Tongue (tissue), 2 donors: ENCODE data around the gene ELOVL3. TPM values are rescaled to one million over a fixed set of nuclear protein-coding genes. Genes with fewer than 3 reads are reported as not detected.

ENCODE experiments used
- DNase-seq: peaks from one replicate; pipeline ENCODE4 v3.0.0-alpha.2; 2015
- total RNA-seq: library from RNA; depleted of rRNA; stranded (reverse); fragments of >200 nt; gene quantifications from one replicate; pipeline ENCODE4 v1.2.3, GENCODE V29; 2014

The ELOVL3 gene
- total RNA-seq, 1 donor from 2014 or later: not detected

DNA sequence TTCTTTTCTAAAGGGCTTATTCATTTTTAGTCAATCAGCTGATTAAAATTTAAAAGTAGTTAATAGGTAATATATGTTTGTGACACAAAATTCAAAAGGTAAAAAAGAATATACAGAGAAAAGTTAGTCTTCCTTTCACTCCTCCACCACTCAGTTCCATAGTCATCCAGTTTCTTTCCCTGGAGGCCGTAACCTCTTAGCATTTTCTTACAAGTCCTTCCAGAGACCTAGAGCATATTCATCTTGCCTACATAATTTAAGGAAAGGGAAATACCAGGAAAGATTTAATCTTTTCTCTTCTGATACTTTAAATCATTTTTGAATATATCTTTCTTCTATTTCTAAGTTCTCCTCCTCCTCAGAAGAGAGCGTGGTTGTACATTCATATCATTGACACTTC is 29.3 kb downstream of the ELOVL3 start:
- no peak for DNase-seq

DNA sequence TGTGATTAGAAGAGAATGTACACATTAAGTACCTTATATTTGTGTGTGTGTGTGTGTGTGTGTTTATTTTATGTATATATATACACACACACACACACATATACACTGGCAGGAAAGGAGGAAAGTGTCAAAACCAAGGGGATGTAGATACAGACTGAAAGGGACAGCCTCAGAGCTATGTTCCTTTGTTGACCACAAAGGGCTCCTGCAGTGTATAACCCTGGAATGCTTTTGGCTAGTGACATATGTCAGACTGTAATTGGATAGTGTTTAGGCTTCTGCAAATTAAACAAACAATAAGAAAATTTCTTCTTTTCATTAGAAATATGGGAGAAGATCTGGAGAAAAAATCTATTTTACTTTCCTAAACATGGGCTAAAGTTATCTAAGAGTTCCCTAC is 35.1 kb downstream of the ELOVL3 start:
- no peak for DNase-seq

DNA sequence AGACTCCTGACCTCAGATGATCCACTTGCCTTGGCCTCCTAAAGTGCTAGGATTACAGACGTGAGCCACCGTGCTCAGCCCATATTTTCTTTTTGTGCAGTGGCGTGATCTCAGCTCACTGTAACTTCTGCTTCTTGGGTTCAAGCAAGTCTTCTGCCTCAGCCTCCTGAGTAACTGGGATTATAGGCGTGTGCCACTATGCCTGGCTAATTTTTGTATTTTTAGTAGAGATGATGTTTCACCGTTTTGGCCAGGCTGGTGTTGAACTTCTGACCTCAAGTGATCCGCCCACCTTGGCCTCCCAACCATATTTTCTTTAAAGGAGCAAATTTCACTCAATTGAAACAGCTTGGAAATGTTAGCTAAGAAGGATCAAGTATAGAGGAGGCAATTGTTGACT is 35.7 kb downstream of the ELOVL3 start:
- peak; percentile 36 for DNase-seq

DNA sequence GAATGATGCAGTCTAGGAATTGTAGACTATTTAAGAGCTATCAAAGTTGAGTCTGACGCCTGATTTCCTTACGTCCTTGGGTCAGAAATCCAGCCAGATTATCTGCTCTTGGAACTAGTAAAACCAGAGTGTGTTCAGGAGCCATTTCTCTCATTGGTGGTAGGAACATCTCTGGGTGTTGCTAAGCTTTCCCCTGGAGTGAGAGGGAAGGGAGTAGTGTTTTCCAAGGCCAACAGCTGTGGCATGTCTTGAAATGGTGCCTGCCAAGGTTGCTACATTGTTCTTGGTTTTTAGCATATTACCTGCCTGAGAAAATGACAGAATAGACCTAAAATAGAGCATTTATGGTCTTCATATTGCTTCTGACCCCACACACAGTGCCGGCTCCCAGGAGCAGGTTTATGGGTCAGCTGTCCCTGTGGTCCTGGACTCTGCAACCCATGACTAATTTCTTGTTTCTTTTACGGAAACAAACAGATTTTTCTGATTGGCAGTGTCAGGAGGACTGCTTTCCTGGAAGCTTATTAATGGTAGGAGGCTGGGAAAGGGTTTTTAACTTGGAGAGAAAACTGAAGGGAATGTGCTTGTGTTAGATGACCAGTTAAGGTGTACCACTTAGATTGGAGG is 36.8 kb downstream of the ELOVL3 start:
- peak; percentile 59 for DNase-seq

DNA sequence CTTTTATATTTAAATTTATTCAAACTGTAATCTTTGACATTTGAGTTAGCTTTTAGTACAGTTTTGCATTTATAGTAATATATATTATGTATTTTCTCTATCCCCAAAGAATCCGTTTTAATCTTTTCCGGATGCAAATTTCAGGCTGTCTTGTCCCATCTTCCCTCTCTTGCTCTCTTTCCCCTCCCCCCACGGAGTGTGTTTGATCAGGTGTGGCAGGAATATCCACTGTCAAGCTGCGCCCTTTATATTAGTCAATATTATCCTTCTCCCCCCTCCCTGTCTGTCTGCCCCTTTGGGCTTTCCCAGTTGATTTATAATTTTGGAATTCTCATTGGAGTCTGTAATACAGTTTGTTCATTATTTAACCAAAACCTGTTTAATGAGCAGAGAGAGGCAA is 38.3 kb downstream of the ELOVL3 start:
- DNase-seq: no peak

DNA sequence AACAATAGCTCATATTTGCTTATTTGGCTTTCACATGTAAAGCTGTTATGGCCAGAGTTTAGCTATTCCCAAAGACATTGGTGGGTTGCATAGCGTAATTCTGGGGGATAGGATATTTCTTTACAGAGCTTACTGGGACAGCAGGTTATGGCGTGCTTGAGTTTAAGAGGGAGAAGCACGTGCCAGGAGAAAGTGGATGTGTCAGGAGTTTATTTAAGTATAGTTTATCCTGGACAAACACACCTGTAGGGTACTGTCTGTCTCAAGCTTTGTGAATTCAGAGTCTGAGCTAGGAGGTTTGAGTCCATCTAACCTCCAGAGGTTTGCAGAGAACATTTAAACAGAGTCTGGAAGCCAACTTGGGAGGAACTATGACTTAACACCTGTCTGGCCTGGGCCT is 40.6 kb downstream of the ELOVL3 start:
- no peak for DNase-seq

DNA sequence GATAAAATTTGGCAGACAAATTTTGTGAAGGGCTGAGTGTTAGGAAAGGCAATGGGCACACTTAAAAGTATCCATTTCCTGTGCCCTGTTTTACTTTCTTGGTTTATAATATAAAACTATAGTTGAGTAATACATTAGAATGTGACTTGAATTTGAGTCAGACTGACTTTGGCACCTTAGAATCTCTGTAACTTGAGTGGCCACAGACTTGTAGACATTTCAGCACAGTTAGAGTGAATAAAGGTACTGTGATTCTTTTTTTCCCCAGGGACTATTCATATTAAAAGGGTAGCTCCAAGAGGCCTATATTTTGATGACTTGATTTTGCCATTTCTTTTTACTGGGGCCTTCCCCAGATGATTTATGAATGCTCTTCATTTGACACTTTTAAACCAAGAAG is 41.6 kb downstream of the ELOVL3 start:
- DNase-seq: no peak

DNA sequence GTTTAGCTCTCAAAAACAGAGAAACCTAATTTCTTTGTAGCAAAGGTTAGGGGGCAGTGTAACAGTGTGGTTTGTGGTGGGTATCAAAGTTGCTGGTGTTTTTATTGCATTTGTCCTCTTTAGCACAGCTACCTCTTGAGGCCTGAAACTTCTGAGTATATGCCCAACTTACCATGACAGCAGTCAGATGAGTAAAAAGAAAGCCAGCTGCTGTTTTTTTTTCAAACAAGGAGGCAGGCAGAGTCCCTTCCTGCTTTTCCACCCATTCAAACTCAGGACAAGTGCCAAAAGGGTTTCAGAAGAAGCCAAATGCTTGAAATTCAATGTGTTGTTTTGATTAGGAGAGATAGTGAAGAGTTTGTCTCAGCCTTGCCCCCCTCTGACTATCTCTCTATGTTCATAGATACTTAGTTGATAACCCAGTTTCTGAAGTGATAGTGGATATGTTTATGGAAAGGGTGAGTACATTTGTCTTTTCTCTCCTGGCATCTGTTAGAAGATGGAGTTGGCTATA is 42.3 kb downstream of the ELOVL3 start:
- DNase-seq: peak; percentile 86

DNA sequence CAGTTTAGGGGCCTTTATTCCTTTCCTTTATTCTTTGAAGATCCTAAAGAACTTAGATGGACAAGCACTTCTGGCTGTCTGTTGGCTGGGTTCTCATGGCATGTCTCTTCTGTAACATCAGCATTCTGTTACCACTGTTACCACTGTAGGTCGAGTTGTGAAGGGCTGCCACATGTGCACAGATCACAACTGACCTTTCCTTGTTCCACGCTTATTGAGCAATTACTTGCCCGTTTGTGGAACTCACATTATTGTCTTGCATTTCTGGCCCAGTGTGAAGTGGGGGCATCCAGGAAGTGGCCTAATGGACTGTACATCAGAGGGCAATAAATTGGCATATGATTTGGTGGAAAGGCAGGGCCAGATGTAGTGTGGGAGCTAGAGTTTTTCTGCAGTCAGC is 42.9 kb downstream of the ELOVL3 start:
- DNase-seq: peak; percentile 92

DNA sequence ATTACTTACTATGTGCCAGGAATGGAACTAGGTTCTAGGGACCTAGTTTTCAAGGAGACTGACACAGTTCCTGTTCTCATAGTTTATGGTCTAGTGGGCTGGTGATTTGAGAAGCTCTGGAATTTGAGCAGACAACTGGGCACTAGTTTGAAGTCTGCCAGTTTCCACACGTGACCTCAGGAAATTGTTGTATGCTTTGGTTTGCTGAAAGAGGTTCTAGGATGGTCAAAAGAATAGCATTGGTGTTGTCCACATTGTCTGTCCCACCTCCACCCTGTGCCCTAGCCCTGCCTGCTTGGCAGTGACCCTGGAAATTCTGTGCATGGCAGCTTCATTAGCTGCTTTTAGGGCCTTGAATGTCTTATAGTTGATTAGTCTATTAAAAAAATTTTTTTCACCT is 48.0 kb downstream of the ELOVL3 start:
- DNase-seq: peak; percentile 26

DNA sequence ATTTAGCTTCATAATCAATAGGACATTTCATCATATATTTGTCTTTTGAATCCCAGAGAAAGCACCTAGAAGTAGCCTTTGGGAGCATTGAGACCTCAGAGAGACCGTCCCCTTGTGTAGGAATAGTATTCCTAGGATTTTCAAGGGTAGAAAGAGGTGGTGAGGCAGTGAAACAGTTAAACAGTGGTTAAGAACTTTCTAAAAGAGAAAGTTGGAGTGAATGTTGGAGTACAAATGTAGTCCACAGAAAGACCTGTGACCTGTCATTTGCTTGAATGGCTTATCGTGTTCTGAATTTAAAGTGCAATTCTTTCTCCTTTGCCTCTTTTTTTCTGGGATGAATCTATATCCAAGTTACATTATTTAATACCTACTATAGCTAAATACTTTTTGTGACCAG is 49.2 kb downstream of the ELOVL3 start:
- DNase-seq: no peak

DNA sequence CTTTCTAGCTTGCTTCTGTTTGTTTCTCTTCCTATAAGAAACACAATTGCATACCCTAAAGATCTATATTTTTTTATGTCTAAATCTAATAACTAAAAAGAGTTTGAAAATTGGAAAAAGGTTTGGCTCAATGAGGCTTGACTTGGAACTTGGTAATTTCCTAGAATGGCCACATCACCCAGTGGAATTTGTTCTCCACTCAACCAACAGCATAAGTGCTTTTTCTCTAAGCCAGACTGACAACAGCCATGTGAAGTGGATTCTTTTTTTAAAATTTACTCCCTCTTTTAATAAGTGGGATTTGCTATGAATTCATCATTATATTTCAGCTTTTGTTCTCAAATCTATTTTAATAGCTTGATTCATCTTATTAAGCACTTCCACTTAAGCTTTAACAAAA is 53.0 kb downstream of the ELOVL3 start:
- DNase-seq: no peak

Other genes with a start within 250 kb of the ELOVL3 start
- gene ARMH3, start 170.1 kb upstream of the ELOVL3 start, total RNA-seq: 20.0 TPM
- gene HPS6, start 160.9 kb upstream of the ELOVL3 start, total RNA-seq: 23.0 TPM
- 54.0 TPM for gene LDB1, start 105.9 kb upstream of the ELOVL3 start, total RNA-seq
- 14.6 TPM for gene PPRC1, start 93.3 kb upstream of the ELOVL3 start, total RNA-seq
- gene NOLC1, start 73.9 kb upstream of the ELOVL3 start, total RNA-seq: 51.1 TPM
- gene PITX3, start 15.2 kb downstream of the ELOVL3 start, total RNA-seq: 3.2 TPM
- 37.4 TPM for gene GBF1, start 19.2 kb downstream of the ELOVL3 start, total RNA-seq
- 19.8 TPM for gene NFKB2, start 169.4 kb downstream of the ELOVL3 start, total RNA-seq
- 6.2 TPM for gene PSD, start 192.5 kb downstream of the ELOVL3 start, total RNA-seq
- 6.3 TPM for gene FBXL15, start 194.5 kb downstream of the ELOVL3 start, total RNA-seq
- 54.5 TPM for gene CUEDC2, start 206.3 kb downstream of the ELOVL3 start, total RNA-seq
- not detected for gene C10orf95, start 225.2 kb downstream of the ELOVL3 start, total RNA-seq